Stimulated activated CD4-positive, alpha-beta T cell treated with anti-CD3 and anti-CD28 coated beads, Interleukin-2, amount 100 ng/mL, for 24 hours (primary cell): Measurements from ENCODE around the gene ABCG4.
"Not testable (repeated sequence)": the region's sequence is repeated elsewhere in the genome, so short reads cannot be mapped to it uniquely, and the experiment has no call there.

Experiments
- DNase-seq, 2 donors: peaks; one replicate each; pipeline ENCODE4 v3.0.0-alpha.2; 2020

The ABCG4 gene

DNA sequence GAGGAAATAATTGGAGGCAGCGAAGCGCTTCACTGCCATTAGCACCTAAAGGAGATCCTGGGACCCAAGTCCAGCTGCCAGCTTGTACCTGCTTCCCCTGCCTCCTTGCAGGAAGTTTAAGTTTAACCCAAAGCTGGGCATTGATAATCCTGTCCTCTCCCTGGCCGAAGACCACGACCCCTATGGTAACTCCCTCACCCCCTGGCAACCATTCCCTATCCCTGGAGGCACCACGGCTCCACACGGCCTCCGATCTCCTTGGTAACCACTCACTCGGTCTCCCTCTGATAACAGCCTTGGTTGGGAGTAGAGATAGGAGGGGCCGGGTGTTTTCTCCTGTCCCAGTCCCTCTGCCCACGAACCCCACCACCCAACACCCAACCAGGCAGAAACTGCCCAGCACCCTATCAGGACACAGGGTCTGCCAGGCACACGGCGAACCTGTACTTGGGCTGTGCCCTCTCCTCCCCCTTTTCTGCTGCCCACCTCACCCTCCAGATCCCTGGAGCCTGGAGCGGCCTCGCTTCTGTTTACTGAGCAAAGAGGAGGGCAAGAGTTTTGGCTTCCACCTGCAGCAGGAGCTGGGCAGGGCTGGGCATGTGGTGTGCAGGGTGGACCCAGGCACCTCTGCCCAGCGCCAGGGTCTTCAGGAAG, 37.3 kb downstream of the ABCG4 start:
- no peak for DNase-seq

DNA sequence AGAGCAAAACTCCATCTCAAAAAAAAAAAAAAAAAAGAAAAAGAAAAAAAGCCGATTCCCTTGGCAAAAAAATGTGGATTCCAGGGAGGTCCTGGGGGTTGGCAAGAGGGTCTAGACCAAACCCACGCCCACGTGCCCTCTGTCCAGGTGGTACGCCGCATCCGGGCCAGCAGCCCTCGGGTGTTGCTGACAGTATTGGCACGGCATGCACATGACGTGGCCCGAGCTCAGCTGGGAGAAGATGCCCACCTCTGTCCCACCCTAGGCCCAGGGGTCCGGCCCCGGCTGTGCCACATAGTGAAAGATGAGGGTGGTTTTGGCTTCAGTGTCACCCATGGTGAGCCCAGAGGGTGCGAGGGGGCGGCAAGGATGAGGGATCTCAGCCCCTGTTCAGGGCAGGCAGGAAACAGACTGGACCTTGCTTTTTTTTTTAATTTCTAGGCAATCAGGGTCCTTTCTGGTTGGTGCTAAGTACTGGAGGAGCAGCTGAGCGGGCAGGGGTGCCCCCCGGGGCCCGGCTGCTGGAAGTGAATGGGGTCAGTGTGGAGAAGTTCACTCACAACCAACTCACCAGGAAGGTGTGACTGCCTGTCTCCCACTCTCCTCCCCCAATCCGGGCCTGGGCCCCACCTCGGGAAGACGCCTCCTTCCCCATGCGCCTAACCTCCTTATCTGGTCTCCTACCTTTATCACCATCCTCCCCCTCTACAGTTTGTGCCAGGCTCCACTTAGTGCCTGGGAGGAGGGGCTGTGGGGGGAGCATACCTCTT, 38.5 kb downstream of the ABCG4 start:
- no peak for DNase-seq

DNA sequence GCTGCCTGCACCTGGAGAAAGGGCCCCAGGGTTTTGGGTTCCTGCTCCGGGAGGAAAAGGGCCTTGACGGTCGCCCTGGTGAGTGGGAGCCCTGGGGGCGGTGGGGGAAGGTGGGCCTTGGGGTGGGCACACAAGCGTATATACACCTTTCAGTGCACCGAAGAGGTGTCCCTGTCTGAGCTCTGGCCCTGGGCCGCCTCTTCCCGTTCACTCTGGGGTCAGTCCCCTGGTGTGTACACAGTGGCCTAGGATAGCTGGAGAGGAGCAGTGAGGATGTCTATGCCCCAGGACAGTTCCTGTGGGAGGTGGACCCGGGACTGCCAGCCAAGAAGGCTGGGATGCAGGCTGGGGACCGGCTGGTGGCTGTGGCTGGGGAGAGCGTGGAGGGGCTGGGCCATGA, 39.2 kb downstream of the ABCG4 start:
- no peak for DNase-seq

DNA sequence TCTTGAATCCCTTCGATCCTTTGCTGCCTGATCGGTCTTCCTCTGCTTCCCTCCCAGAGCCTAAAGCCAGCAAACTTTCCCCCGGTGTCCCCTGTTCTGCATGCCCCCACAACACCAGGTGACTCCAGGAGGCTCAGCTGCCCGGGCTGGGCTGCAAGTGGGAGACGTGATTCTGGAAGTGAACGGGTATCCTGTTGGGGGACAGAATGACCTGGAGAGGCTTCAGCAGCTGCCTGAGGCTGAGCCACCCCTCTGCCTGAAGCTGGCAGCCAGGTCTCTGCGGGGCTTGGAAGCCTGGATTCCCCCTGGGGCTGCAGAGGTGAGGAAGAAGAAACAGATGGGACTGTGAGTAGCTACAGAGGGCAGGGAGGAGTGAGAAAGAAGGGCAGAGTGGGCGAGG, 40.0 kb downstream of the ABCG4 start:
- DNase-seq: no peak

DNA sequence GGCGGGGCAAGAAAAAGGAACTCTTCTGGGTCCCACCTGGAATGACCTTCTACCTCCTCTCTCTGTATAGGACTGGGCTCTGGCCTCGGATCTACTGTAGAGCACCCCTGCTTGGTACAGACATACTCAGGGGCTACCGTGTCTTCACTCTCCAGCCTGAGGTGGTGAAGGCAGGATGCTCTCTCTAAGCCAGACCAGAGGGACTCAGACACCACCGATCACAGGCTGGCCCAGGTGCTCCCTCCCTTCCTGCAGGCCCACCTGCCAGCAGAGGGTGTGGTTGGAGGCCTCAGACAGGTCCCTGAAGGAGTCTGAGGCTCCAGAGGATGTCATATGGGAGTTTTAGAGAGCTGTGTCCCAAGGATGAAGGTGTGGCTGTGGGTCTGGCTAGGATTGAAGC, 40.5 kb downstream of the ABCG4 start:
- DNase-seq: no peak

DNA sequence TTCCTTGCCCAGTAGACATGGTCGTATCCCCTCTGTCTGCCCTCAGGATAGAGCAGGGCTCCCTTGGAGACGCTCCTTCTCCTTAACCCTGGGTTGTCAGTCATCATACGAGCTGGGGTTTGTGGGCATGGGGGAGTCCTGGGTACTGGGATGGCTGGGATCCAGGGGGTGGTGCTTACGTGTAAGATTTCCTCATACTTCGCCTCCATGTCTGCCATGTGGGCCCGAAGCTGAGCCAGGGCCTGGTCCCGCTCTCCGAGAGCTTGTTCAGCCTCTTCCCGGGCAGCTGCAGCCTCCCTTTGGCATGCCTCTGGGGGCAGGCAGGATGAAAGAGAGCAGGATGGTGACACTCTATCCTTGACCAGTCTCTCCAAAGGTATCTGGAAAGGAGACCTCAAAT, 41.7 kb downstream of the ABCG4 start:
- DNase-seq: no peak

DNA sequence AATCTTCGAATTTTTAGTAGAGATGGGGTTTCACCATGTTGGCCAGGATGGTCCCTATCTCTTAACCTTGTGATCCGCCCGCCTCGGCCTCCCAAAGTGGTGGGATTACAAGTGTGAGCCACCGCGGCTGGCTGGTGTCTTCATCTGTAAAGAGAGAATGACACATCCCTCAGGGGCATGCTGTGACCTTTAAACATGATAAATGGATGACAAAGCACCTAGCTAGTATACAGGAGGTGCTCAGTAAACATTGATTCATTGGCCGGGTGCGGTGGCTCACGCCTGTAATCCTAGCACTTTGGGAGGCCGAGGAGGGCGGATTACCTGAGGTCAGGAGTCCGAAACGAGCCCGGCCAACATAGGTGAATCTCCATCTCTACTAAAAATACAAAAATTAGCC, 42.4 kb downstream of the ABCG4 start:
- DNase-seq: not testable (repeated sequence)

DNA sequence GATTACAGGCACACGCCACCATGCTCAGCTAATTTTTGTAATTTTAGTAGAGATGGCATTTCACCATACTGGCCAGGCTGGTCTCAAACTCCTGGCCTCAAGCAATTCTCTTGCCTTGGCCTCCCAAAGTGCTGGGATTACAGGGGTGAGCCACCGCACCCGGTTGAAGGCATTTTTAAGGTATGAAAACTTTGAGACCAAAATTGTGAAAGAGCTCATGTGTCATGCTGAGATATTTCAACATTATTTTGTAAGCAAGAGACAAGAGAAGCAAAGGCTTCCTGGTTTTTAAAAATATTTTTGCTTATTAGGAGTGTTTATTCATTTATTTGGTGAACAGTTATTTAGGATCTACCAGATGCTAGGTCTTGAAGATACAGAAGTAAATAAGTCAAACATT, 43.3 kb downstream of the ABCG4 start:
- DNase-seq: no peak

DNA sequence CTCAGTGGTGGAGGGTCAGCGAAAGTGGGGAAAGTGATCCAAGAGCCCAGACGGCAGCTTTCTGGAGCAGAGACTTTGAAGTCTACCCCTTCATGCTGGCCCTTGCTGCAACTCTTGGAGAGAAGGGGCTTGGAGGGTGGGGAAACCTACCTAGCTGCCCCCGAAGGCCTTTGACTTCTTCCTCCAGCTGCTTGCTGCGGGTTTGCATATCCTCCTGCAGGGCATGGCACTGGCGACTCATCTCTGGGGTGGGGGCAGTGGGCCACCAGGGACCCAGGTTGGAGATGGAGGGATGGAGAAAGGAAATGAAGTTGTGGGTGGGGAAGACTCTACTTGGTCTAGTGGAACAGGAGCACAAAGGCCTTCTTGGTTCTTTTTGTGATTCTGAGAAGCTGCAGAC, 44.1 kb downstream of the ABCG4 start:
- DNase-seq: no peak

DNA sequence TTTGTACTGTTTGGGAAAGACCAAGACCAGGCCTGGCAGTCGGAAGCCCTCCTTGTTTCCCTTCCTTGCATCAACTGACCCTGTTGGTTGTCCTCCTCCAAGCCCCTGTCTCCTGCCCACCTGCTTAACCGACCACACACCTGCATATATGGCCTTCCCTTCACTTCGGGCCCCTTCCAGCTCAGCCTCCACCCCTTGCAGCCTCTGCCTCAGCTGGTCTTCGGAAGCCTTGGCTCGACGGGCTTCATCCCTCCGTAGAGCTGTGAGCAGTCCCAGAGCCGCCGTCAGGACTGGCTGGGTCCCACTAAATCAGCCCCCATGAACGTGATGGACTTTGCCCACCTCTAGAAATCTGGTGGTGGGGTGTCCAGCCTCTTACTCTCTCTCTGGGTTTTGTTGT, 44.8 kb downstream of the ABCG4 start:
- no peak for DNase-seq

DNA sequence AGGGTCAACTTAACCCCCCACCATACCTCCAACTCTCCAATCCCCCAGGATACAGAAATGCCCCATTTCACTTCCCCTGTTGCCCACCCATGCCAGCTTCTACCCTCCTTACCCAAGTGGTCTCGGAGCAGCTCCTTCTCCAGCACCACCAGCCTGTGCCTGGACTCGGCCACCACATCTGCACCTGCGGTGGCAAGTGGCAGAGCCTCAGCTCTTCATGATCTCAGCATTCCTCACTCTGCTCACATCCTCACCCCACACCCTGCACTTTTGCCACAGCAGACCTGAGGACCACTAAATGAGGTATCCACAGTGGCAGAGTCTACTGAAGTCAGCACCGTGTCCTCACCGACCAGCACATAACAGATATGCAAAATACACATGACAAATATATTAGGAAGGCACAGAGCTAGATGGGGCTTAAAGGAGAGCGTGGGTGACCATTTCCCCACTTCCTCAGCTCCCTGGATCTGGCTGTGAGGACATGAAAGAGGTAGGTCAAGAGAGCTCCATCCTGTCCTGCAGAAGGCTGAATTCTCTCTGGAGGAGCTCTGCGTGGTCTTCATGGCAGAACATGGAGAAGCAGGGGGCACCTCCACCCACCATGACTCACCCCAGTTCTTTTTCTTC, 46.1 kb downstream of the ABCG4 start:
- DNase-seq: no peak

DNA sequence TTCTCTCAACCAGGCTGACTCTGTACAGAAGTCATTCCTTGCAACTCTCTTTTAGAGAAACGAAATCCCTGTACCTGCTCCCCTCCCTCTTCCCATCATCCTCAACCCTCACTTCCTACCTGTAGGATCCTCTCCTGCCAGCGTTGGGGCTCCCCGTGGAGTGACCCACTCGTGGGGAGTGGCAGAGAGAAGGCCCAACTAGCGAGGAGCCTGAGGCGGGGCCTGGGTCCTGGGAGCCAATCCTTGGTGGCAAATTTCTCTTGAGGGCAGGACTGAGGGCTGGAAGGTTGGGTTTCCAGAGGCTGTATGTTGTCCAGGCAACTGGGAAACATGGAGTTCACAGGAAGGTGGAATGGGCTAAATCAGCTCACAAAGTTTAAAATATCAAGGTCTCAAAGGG, 46.8 kb downstream of the ABCG4 start:
- DNase-seq: no peak

DNA sequence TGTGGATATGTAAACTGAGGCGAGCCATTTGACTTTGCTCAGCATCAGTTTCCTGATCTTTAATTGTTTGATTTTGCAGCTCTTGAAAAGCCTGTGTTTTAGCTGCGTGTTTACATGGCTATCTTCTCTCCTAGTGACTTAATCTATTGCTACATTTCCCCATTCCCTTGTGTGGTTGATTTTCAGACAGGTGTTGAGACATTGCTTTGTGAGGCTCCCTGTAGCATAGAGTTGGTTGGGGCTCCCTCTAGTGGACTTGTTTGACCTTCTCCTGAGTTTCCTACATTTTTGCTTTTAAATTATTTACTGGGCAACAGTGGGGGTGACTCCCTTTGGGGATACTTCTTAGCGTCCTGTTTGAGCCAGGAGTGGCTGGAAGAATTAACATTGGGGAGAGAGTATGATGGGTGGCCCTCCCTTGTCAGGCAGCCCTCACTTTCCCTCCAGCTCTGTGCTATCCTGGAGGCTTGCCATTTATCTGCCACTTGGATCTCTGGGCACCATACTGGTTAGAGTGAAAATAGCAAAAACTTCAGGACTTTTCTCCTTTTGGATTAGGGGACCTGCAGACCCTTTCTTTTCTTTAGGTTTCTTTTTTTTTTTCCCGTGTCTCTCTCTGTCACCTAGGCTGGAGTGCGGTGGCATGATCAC, 48.1 kb downstream of the ABCG4 start:
- DNase-seq: peak; percentile 55 to 71

DNA sequence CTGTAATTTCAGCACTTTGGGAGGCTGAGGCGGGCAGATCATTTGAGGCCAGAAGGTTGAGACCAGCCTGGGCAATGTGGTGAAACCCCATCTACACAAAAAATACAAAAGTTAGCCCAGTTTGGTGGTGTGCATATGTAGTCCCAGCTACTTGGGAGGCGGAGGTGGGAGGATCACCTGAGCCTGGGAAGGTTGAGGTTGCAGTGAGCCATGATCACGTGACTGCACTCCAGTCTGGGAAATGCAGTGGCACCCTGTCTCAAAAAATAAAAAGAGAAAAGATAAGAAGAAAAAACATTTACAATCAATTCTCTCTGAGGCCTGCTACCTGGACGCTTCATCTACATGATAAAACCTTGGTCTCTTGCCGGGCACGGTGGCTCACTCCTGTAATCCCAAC, 50.1 kb downstream of the ABCG4 start:
- no peak for DNase-seq

DNA sequence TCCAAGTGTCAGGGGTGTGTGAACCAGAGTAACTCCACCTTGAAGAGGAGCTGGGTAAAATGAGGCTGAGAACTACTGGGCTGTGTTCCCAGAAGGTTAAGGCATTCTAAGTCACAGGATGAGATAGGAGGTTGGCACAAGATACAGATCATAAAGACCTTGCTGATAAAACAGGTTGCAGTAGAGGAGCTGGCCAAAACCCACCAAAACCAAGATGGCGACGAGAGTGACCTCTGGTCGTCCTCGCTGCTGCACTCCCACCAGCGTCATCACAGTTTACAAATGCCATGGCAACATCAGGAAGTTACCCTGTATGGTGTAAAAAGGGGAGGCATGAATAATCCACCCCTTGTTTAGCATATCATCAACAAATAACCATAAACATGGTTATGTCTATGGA, 52.4 kb downstream of the ABCG4 start:
- not testable (repeated sequence) for DNase-seq

DNA sequence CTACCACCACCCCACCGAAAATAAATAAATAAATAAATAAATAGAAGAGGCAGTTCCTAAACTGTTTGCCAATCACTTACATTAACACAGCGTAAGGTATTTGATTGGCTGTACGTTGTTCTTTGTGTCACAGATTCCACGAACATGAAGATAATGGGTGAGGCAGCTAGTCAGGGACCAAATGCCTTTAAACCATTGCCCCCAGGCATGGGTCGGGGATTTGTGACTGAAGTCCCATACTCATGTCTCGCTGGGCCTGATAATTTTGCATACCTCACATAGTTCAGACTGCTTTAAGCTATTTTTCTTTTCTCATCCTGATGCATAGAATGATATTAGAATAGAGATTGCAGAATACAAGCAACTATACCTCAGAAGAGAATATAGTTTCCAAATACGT, 53.7 kb downstream of the ABCG4 start:
- no peak for DNase-seq

DNA sequence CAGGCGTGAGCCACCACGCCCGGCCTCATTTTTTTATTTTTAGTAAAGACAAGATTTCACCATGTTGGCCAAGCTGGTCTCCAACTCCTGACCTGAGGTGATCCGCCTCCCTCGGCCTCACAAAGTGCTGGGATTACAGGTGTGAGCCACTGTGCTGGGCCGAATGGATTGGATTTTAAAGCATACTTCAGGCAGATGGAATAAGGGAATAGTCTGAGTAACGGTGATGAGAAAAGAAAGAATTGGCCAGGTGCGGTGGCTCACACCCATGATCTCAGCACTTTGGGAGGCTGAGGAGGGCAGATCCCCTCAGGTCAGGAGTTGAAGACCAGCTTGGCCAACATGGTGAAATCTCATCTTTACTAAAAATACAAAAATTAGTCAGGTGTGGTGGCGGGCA, 55.2 kb downstream of the ABCG4 start:
- no peak for DNase-seq

DNA sequence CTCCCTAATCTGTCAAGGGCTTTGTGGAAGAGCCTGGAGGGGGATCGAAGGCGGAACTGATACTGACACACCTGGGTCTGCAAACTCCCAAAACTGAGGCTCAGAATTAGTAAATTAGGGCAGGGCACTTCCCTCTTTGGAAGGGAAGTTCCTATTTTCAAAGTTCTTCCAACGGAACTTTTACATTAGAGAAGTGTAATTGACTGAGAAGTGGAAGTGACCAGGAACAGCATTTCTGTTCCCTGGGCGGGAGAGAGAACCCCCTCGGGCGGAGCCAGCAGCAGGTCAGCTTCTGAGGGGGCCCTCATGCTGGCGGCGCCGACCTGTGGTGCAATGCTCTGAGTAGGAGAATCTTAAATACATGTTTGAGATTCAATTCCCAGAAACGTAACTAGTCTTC, 56.2 kb downstream of the ABCG4 start:
- DNase-seq: no peak

DNA sequence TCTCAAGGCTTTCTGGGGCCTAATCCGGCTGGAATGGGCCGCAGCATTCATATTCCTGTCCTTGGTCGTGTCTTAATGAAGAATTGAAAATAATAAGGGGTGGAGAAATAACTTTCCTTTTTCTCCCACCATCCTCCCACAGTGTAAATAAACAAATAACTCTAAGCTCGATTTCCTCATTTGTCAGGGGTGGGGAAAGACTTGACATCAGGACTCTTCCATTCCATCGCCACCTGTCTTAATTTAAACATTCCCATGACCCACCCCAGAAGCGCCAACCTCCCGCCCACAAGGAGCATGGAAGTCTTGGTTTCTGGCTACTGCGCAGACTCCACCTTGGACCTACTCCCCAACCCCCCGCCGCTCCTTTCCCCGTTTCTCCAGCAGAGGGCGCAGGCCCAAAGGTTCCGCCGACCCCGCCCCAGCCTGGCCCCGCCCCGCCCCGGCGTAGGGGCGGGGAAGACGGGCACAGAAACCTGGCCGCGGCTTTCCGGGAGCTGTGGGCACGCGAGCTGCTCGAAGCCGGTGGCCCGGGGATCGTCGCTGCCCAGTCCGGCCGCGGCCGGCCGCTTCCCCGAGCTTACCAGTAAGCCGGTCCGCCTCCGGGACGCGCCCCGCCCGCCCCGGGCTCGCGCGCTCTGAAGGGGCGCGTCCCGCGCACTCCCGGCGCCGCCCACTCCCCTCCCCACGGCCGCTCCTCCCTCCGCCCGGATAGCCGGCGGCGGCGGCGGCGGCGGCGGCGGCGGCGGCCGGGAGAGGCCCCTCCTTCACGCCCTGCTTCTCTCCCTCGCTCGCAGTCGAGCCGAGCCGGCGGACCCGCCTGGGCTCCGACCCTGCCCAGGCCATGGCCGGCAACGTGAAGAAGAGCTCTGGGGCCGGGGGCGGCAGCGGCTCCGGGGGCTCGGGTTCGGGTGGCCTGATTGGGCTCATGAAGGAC, 57.0 kb downstream of the ABCG4 start, which contains the start of gene CBL:
CBL (plus strand) TSS at position 766 of the 937 bp plus-strand sequence; CDS start at position 845, 79 bp downstream.
- DNase-seq: peak; percentile 99

DNA sequence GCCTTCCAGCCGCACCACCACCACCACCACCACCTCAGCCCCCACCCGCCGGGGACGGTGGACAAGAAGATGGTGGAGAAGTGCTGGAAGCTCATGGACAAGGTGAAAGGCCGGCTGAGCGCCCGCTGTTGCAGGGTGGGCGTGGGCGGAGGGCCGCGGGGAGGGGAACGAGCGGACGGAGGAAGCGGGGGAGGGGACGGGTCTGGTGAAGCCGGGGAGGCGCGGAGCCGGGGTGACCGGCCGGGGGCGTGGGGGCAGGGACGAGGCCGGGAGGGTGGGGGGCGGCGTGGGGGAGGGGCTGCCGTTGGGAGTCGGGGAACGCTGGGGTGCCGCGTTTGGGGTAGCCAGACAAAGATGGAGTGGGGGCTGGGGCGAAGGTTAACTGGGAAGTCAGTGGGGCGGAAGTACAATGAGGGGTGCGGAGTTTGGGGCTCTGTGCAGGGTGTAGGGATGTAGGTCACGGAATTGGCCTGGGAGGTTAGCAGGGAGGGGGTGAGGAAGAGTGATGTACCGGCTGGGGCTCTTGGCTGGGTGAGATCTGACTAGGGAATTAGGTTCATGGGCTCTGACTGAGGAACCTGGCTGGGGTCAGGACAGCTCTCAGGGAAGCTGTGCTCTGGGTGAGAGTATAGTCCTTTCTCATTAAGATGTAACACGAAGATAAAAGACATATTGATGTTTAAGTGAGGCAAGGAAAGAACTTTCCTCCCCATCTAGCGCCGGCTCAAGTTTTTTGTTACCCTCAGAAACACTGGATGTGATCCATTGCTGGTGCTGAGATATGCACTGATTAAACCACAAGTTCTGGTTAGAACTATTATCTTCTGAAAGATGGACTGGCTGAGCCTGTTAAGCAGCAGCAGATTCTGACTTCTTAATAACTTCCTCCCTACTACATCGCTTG, 57.9 kb downstream of the ABCG4 start:
- DNase-seq: peak; percentile 63 to 67

DNA sequence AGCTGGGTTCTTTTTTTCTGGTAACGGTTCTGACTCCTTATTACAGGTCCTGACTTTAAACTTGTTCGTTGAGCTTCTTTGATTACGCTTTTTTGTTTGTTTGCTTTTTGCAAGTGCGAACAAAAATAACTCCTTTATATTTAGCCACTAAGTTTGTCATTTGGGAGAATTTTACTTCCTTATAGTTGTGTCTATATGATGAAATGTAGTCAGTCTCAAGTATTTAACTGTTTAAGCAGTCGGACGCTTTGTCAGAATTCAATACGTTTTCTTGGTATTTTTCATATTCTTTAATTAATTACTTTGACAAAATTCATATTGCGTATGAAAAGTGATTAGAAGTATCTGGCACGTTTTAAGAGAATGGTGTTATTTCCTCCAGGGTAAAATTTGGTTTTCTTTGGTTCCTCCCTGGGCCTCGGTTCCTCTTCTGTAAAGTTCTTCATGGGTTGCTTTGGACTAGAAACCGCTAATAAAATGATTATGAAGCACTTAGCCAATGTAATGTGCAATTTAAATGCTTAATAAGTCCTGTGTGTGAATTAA, 58.6 kb downstream of the ABCG4 start:
- DNase-seq: no peak
